ENCODE results near the gene FHIT. TPM values are rescaled to one million over a fixed set of nuclear protein-coding genes. Genes with fewer than 3 reads are reported as not detected.
"Not testable (repeated sequence)": the region's sequence is repeated elsewhere in the genome, so short reads cannot be mapped to it uniquely, and the experiment has no call there.

FHIT gene
- total and polyA plus RNA-seq, 7 donors: 0.98 to 10.4 (median 4.0) TPM

DNA sequence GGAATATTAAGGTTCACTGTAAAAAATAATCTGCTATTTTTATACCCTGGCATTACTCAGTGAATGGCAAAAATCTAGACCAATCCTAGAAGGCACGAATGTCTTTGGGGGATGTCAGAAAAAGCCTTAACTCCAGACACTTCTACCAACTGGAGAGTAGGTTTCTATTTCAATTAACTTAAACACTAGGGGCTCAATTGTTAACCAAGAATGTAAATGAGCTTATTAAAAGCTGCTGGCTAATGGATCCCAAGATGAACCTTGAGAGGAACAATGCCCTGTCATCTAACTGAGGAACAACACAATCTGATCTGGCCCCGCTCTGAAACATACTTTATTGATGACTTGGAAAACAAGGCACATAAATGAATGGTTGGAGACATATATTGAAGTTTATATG is 701.4 kb downstream of the FHIT start:
- intact Hi-C loops (cut with DNase I): no loop called here
- ATAC-seq (no peak), DNase-seq (no peak)
- no peak overlapping the region for H3K27ac ChIP-seq
- H3K36me3 ChIP-seq (ENCODE audit: insufficient read depth in 1 of 2, low read depth in 1 of 2): no peaks in the 10 kb centered on the region
- no peaks in the 10 kb centered on the region for H3K27me3 ChIP-seq (ENCODE audit: insufficient read depth in 3 of 3, low read length in 2 of 3)
- H3K4me3 ChIP-seq: no peak overlapping the region
- TF ChIP-seq, protein P1, sequence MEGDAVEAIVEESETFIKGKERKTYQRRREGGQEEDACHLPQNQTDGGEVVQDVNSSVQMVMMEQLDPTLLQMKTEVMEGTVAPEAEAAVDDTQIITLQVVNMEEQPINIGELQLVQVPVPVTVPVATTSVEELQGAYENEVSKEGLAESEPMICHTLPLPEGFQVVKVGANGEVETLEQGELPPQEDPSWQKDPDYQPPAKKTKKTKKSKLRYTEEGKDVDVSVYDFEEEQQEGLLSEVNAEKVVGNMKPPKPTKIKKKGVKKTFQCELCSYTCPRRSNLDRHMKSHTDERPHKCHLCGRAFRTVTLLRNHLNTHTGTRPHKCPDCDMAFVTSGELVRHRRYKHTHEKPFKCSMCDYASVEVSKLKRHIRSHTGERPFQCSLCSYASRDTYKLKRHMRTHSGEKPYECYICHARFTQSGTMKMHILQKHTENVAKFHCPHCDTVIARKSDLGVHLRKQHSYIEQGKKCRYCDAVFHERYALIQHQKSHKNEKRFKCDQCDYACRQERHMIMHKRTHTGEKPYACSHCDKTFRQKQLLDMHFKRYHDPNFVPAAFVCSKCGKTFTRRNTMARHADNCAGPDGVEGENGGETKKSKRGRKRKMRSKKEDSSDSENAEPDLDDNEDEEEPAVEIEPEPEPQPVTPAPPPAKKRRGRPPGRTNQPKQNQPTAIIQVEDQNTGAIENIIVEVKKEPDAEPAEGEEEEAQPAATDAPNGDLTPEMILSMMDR (IDR thresholded peaks at IDR 0.05): no peak
- 74 to 79% (median 75%) methylated on average over 2 of the region's 2 CpGs for WGBS, 3 donors
- no peaks in the 10 kb centered on the region for H3K4me1 ChIP-seq
- H3K9me3 ChIP-seq: no peaks in the 10 kb centered on the region

DNA sequence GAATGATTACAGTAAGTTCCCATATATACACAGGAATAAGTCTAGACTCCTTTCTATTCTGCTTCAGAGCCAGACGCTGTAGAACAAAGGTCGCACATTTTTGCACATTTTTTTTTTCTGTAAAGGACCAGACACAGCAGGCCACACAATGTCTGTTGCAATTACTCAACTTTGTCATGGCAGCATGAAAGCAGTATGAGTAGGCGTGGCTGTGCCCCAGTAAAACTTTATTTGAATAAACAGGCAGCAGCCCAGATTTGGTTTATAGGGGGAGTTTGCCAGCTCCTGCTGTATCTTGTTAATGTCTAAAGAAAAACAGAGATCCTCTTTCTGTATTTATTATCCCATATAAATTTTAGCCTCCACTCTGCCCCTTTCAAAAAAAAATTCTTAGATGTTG is 708.3 kb downstream of the FHIT start:
- TF ChIP-seq, protein P1 (IDR thresholded peaks at IDR 0.05): no peak
- Histone ChIP-seq H3K27me3 (ENCODE audit: insufficient read depth in 3 of 3, low read length in 2 of 3) (no peaks in the 10 kb centered on the region), H3K36me3 (ENCODE audit: insufficient read depth in 1 of 2, low read depth in 1 of 2) (no peaks in the 10 kb centered on the region), H3K4me3 (no peak overlapping the region), H3K27ac (no peak overlapping the region), H3K4me1 (no peaks in the 10 kb centered on the region), H3K9me3 (peaks cover 5% of the 10 kb centered on the region)
- intact Hi-C loops (cut with DNase I): no loop called here
- WGBS, 3 donors: 48 to 50% (median 48%) methylated on average over 3 of the region's 3 CpGs
- no peak for DNase-seq
- ATAC-seq: no peak

DNA sequence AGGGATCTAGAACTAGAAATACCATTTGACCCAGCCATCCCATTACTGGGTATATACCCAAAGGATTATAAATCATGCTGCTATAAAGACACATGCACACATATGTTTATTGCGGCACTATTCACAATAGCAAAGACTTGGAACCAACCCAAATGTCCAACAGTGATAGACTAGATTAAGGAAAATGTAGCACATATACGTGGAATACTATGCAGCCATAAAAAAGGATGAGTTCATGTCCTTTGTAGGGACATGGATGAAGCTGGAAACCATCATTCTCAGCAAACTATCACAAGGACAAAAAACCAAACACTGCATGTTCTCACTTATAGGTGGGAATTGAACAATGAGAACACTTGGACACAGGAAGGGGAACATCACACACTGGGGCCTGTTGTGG is 711.9 kb downstream of the FHIT start:
- WGBS, 3 donors: 89 to 99% (median 90%) methylated on average over 2 of the region's 2 CpGs
- H3K4me3 ChIP-seq; intact Hi-C loops (cut with DNase I); H3K9me3 ChIP-seq; H3K4me1 ChIP-seq; DNase-seq; ATAC-seq; H3K27ac ChIP-seq; H3K27me3 ChIP-seq (ENCODE audit: insufficient read depth in 3 of 3, low read length in 2 of 3); H3K36me3 ChIP-seq (ENCODE audit: insufficient read depth in 1 of 2, low read depth in 1 of 2): not testable (repeated sequence)

DNA sequence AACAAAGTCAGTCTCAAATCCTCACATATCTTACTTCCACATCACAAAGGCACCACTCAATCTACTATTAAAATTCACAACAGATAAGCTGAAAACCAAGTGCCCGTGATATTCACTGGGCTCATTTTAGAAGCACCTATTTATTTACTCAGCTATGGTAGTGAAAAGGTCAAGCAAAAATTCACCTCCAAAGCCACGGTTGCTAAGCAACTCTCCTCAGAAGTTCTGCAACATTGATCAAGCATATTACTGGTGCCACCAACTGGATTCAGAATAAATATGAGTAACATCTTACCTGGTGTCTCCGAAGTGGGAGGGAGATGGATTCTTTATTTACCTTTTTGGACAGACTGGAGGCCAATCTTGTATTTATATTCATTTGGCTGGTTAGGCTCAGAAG is 714.8 kb downstream of the FHIT start:
- H3K27ac ChIP-seq: no peak overlapping the region
- TF ChIP-seq, protein P1 (IDR thresholded peaks at IDR 0.05): no peak
- WGBS, 3 donors: 61 to 69% (median 62%) methylated on average over 3 of the region's 3 CpGs
- no peak for DNase-seq
- intact Hi-C loops (cut with DNase I): no loop called here
- ATAC-seq: no peak
- H3K27me3 ChIP-seq (ENCODE audit: insufficient read depth in 3 of 3, low read length in 2 of 3): no peaks in the 10 kb centered on the region
- no peaks in the 10 kb centered on the region for H3K36me3 ChIP-seq (ENCODE audit: insufficient read depth in 1 of 2, low read depth in 1 of 2)
- no peaks in the 10 kb centered on the region for H3K4me1 ChIP-seq
- H3K4me3 ChIP-seq: no peak overlapping the region
- H3K9me3 ChIP-seq: peaks cover 5% of the 10 kb centered on the region

DNA sequence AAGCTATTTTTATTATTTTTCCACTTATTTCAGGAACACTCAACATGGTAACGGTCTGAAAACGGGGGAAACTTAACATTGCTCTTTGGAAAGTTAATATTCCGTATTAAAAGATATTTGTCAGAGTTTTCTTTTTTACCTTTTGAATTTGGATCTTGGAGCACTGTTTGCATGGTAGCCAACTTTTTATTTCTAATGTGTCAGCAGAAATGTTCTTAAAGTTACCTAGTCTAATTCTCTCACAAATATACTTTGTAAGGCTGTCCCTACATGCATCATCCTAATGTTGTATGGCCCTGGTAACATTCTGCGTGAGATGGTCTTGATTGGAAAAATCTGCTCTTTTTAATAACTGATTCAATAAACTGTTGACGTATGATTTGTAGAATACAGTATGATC is 719.5 kb downstream of the FHIT start:
- Histone ChIP-seq H3K27ac (no peak overlapping the region), H3K4me1 (no peaks in the 10 kb centered on the region), H3K4me3 (no peak overlapping the region), H3K27me3 (ENCODE audit: insufficient read depth in 3 of 3, low read length in 2 of 3) (no peaks in the 10 kb centered on the region), H3K36me3 (ENCODE audit: insufficient read depth in 1 of 2, low read depth in 1 of 2) (no peaks in the 10 kb centered on the region), H3K9me3 (no peaks in the 10 kb centered on the region)
- no peak for ATAC-seq
- 96 to 97% (median 96%) methylated on average over 5 of the region's 5 CpGs for WGBS, 3 donors
- intact Hi-C loops (cut with DNase I): no loop called here
- no peak for DNase-seq
- TF ChIP-seq, protein P1 (IDR thresholded peaks at IDR 0.05): no peak

Measured in psoas muscle (tissue), 8 donors.